Mammary epithelial cell (primary cell): ENCODE data around the gene SRSF2.

Source experiments
- EZH2 ChIP-seq: IDR thresholded peaks from 2 replicates; pipeline ENCODE4 v1.6.1; 2012; ENCODE audit warnings: low read length, inconsistent platforms, borderline replicate concordance
- TF ChIP-seq, protein P1 (sequence below), 2 donors: IDR thresholded peaks in 1 of 2; conservative IDR thresholded peaks in 1 of 2; 2 replicates each; pipeline ENCODE4 v1.5.1; 2011 to 2012; ENCODE audit warnings: inconsistent platforms in 2 of 2, low read length in 2 of 2, mild to moderate bottlenecking in 2 of 2, control low read depth in 1 of 2, low read depth in 1 of 2; ENCODE audit not compliant: insufficient read depth in 1 of 2; ENCODE audit errors: extremely low read depth in 1 of 2

DNA sequence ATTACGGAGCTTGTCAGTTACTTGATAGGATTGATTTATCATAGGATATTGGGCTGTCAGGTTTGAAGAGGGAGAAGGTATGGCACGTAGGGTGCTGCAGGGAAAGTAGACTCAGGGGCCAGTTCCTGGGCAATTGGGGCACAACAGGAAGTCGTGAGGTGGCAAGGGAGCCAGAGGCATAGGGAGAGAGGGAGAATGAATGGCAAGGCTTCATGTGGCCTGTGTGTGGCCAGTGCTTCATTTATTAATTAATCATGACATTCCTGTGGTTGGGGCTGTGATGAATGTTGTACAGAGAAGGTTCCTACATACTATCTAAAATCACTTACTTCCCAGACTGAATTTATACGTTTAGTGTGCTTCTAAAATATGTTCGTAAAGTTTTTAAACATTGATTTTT lies 20.1 kb upstream of the SRSF2 start:
- TF ChIP-seq EZH2 = no peak
- TF ChIP-seq, protein P1, sequence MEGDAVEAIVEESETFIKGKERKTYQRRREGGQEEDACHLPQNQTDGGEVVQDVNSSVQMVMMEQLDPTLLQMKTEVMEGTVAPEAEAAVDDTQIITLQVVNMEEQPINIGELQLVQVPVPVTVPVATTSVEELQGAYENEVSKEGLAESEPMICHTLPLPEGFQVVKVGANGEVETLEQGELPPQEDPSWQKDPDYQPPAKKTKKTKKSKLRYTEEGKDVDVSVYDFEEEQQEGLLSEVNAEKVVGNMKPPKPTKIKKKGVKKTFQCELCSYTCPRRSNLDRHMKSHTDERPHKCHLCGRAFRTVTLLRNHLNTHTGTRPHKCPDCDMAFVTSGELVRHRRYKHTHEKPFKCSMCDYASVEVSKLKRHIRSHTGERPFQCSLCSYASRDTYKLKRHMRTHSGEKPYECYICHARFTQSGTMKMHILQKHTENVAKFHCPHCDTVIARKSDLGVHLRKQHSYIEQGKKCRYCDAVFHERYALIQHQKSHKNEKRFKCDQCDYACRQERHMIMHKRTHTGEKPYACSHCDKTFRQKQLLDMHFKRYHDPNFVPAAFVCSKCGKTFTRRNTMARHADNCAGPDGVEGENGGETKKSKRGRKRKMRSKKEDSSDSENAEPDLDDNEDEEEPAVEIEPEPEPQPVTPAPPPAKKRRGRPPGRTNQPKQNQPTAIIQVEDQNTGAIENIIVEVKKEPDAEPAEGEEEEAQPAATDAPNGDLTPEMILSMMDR (conservative IDR thresholded peaks at IDR 0.05 in 1 of 2, IDR thresholded peaks at IDR 0.05 in 1 of 2; ENCODE audit: extremely low read depth in 1 of 2, insufficient read depth in 1 of 2, low read depth in 1 of 2, low read length in 2 of 2) = no peak
